ENCODE data around the gene SH2D2A. TPM values are rescaled to one million over a fixed set of nuclear protein-coding genes. Genes with fewer than 3 reads are reported as not detected.
A peak's percentile ranks its signal among the peaks of the same experiment; 100 is the strongest.

Gene SH2D2A
- total and polyA plus RNA-seq, 9 of the 15 experiments (the other 6 are each of a cell fraction or from before 2014, with no cell fraction given), result 0.89 to 33.6 (median 6.9) TPM

- Histone ChIP-seq H4K20me1 (replicated peaks; ENCODE audit: control insufficient read depth, insufficient read depth, low read length) (no peaks in the 10 kb centered on the region), H3K9me3 (replicated peaks; ENCODE audit: control insufficient read depth, insufficient read depth, low read depth, low read length) (no peaks in the 10 kb centered on the region), H3K4me1 (replicated peaks in 1 of 2; ENCODE audit: control insufficient read depth in 2 of 2, insufficient read depth in 2 of 2, low read length in 2 of 2) (peaks cover 6 to 8% of the 10 kb centered on the region in 2 experiments; a peak in 4 of 5 replicates), H2AFZ (ENCODE audit: low read depth, low read length) (no peak overlapping the region), H3K79me2 (ENCODE audit: control insufficient read depth, insufficient read depth, low read length) (no peaks in the 10 kb centered on the region), H3K4me3 (no peak overlapping the region), H3K27me3 (ENCODE audit: control insufficient read depth in 2 of 2, insufficient read depth in 2 of 2, low read length in 2 of 2) (peaks cover 17 to 22% of the 10 kb centered on the region in 2 experiments; a peak in 4 of 5 replicates), H3K36me3 (ENCODE audit: control insufficient read depth, insufficient read depth, low read length) (no peaks in the 10 kb centered on the region), H3K9me1 (ENCODE audit: control insufficient read depth, insufficient read depth, low read length) (no peaks in the 10 kb centered on the region), H3K4me2 (ENCODE audit: insufficient read depth, low read length) (no peak overlapping the region), H3K9ac (ENCODE audit: insufficient read depth in 1 of 2, low read depth in 2 of 2, low read length in 2 of 2) (no peak overlapping the region), H3K27ac (ENCODE audit: extremely low read depth, low read depth, low read length) (no peak overlapping the region)
- POLR2A ChIA-PET, result interaction anchor here (0.6 to 0.8 kb wide), 3 partner anchors 17 to 26 kb away, joined by 3 read pairs; no protein-coding TSS in a partner anchor
- WGBS (ENCODE audit: insufficient coverage, low coverage, missing lambda C conversion rate), result 7% methylated on average over 5 of the region's 5 CpGs
- ATAC-seq (no peak), DNase-seq (ENCODE audit: extremely low read depth in 1 of 4, low spot score in 3 of 4) (no peak), FAIRE-seq (no peak)
- in situ Hi-C loops (cut with MboI), result no loop called here
- intact Hi-C loops (cut with micrococcal nuclease), result no loop called here
- CTCF ChIA-PET (ENCODE audit: low intra/inter-chr PET ratio), result interaction anchor here (0.6 to 1.3 kb wide), 3 partner anchors 24 to 117 kb away, joined by 3 to 4 read pairs (median 3); partner anchors contain the start of gene NTRK1
- no TSS peak for BruUV-seq (replicated peaks)
- TF ChIP-seq PBX2 (CRISPR knock-in tag; IDR thresholded peaks at IDR 0.05; ENCODE audit: low read depth), result no peak
- 0 out of 2 replicates have a peak, but pooled peaks have one; percentile 23 for TF ChIP-seq PBX2 (tag; conservative IDR thresholded peaks at IDR 0.05; ENCODE audit: low read depth)
- TF ChIP-seq NFRKB (IDR thresholded peaks at IDR 0.05; ENCODE audit: low read depth), result no peak
- TF ChIP-seq ZKSCAN1 (IDR thresholded peaks at IDR 0.05; ENCODE audit: low read depth, low read length), result no peak
- TF ChIP-seq PKNOX1 (IDR thresholded peaks at IDR 0.05), result peak; percentile 89
Observed at GRCh38 chr1:156836041-156836654, 19.5 kb upstream of the SH2D2A start.

Measured in K562 (cell line).